ENCODE data around the gene TMEM184B.

Gene TMEM184B

DNA sequence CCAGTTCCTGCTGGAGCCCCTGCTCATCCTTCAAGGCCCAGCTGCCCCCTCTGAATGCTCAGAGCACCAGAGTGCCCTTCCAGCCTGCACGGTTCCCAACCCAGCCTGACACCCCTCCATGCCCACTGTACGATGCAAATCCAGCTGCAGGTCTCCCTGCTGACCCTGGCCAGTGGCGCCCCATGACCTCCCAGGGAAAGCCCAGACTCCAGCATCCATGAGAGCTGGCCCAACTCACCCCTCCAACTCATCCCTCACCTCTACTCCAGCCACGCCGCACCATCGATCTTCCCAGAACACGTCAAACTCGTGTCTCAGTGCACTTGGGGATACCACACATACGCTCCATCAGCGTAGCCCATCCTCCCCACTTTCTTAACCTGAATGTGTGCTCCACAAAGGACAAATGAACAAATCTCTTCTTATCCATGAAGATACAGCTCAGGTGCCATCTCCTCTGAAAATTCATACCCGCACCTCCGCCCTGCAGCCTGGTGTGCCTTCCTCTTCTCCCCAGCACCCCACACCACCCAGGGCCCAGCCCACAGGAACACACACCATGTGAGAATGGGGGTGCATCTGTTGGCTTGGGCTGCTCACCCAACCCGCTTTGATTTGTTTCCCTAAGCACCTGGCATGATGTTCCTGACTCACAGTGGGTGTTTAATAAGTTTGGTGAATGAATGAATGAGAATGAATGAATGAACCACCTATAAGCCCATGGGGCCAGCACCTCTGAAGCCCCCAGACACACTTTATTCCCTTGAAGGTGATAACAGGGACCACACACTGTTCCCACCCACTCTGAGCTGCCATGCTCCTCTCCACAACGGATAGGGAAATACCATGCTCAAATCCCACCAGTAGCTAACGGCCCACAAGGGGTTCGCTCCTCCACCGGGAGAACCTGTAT lies 97.3 kb downstream of the TMEM184B start:
- Histone ChIP-seq H3K27ac (ENCODE audit: low read depth, low read length) (no peak overlapping the region), H3K27me3 (ENCODE audit: low read length) (no peaks in the 10 kb centered on the region), H2AFZ (ENCODE audit: low read depth, low read length, severe bottlenecking) (no peak overlapping the region), H3K9me2 (replicated peaks; ENCODE audit: insufficient read depth, low read length) (no peaks in the 10 kb centered on the region), H3K4me2 (ENCODE audit: low read depth, low read length, poor library complexity, severe bottlenecking) (no peak overlapping the region), H3K9ac (ENCODE audit: low read length) (no peak overlapping the region), H3K4me3 (ENCODE audit: insufficient read depth, low read length, poor library complexity, severe bottlenecking) (no peak overlapping the region), H3K79me2 (ENCODE audit: insufficient read depth, low read length) (no peaks in the 10 kb centered on the region), H3F3A (ENCODE audit: insufficient read depth) (peaks cover 6% of the 10 kb centered on the region; the same call in 1 of the 2 replicates), H3K36me3 (ENCODE audit: low read length) (no peaks in the 10 kb centered on the region), H3K9me3 (ENCODE audit: insufficient read depth, low read length) (no peaks in the 10 kb centered on the region), H4K20me1 (ENCODE audit: low read depth, low read length) (no peaks in the 10 kb centered on the region)
- TF ChIP-seq EZH2phosphoT487 (conservative IDR thresholded peaks at IDR 0.05; ENCODE audit: low read length), result no peak
- TF ChIP-seq, protein P1, sequence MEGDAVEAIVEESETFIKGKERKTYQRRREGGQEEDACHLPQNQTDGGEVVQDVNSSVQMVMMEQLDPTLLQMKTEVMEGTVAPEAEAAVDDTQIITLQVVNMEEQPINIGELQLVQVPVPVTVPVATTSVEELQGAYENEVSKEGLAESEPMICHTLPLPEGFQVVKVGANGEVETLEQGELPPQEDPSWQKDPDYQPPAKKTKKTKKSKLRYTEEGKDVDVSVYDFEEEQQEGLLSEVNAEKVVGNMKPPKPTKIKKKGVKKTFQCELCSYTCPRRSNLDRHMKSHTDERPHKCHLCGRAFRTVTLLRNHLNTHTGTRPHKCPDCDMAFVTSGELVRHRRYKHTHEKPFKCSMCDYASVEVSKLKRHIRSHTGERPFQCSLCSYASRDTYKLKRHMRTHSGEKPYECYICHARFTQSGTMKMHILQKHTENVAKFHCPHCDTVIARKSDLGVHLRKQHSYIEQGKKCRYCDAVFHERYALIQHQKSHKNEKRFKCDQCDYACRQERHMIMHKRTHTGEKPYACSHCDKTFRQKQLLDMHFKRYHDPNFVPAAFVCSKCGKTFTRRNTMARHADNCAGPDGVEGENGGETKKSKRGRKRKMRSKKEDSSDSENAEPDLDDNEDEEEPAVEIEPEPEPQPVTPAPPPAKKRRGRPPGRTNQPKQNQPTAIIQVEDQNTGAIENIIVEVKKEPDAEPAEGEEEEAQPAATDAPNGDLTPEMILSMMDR (IDR thresholded peaks at IDR 0.05; ENCODE audit: insufficient read depth, low read length, poor library complexity, severe bottlenecking), result no peak

DNA sequence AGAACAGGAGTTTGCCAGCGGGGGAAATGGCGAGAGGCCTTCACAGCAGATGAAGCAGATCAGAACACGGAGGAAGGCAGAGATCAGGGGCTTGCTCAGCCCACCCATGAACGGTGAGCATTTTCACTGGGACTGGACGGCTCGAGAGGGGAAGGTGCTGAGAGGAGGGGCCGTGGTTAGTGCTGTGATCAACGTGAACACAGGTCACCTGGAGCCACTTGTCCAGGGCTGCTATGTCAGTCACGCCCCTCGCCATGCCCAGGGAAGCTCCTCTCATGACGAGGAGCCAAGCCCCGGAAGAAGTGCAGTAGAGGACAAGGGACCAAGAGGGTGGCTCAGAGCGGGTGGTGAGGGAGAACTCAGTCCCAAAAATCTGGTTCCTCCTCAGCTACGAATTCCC lies 98.2 kb downstream of the TMEM184B start:
- Histone ChIP-seq H4K20me1 (ENCODE audit: low read depth, low read length) (no peaks in the 10 kb centered on the region), H3K4me3 (ENCODE audit: insufficient read depth, low read length, poor library complexity, severe bottlenecking) (no peak overlapping the region), H3K27me3 (ENCODE audit: low read length) (no peaks in the 10 kb centered on the region), H3K27ac (ENCODE audit: low read depth, low read length) (no peak overlapping the region), H3K36me3 (ENCODE audit: low read length) (no peaks in the 10 kb centered on the region), H2AFZ (ENCODE audit: low read depth, low read length, severe bottlenecking) (no peak overlapping the region), H3K9me3 (ENCODE audit: insufficient read depth, low read length) (no peaks in the 10 kb centered on the region), H3K79me2 (ENCODE audit: insufficient read depth, low read length) (no peaks in the 10 kb centered on the region), H3K9me2 (replicated peaks; ENCODE audit: insufficient read depth, low read length) (no peaks in the 10 kb centered on the region), H3K9ac (ENCODE audit: low read length) (no peak overlapping the region), H3K4me2 (ENCODE audit: low read depth, low read length, poor library complexity, severe bottlenecking) (no peak overlapping the region), H3F3A (ENCODE audit: insufficient read depth) (no peaks in the 10 kb centered on the region)
- TF ChIP-seq, protein P1 (IDR thresholded peaks at IDR 0.05; ENCODE audit: insufficient read depth, low read length, poor library complexity, severe bottlenecking), result no peak
- TF ChIP-seq EZH2phosphoT487 (conservative IDR thresholded peaks at IDR 0.05; ENCODE audit: low read length), result no peak

DNA sequence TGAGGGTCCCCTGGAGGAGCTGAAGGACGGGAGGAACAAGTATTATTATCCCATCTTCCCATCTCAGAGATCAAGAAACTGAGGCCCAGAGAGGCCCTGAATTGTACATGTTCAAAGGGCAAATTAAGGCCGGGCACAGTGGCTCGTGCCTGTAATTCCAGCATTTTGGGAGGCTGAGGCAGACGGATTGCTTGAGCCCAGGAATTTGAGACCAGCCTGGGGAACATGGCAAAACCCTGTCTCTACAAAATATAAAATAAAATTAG lies 99.2 kb downstream of the TMEM184B start:
- no peaks in the 10 kb centered on the region for H3F3A ChIP-seq (ENCODE audit: insufficient read depth)
- H3K4me3 ChIP-seq (ENCODE audit: insufficient read depth, low read length, poor library complexity, severe bottlenecking), result no peak overlapping the region
- H4K20me1 ChIP-seq (ENCODE audit: low read depth, low read length), result no peaks in the 10 kb centered on the region
- H3K36me3 ChIP-seq (ENCODE audit: low read length), result no peaks in the 10 kb centered on the region
- H3K9me3 ChIP-seq (ENCODE audit: insufficient read depth, low read length), result no peaks in the 10 kb centered on the region
- H3K9me2 ChIP-seq (replicated peaks; ENCODE audit: insufficient read depth, low read length), result no peaks in the 10 kb centered on the region
- no peaks in the 10 kb centered on the region for H3K79me2 ChIP-seq (ENCODE audit: insufficient read depth, low read length)
- H3K27ac ChIP-seq (ENCODE audit: low read depth, low read length), result no peak overlapping the region
- H3K4me2 ChIP-seq (ENCODE audit: low read depth, low read length, poor library complexity, severe bottlenecking), result no peak overlapping the region
- no peaks in the 10 kb centered on the region for H3K27me3 ChIP-seq (ENCODE audit: low read length)
- no peak overlapping the region for H3K9ac ChIP-seq (ENCODE audit: low read length)
- H2AFZ ChIP-seq (ENCODE audit: low read depth, low read length, severe bottlenecking), result no peak overlapping the region
- TF ChIP-seq, protein P1 (IDR thresholded peaks at IDR 0.05; ENCODE audit: insufficient read depth, low read length, poor library complexity, severe bottlenecking), result no peak
- TF ChIP-seq EZH2phosphoT487 (conservative IDR thresholded peaks at IDR 0.05; ENCODE audit: low read length), result no peak

Measured in SU-DHL-6 (cell line).